IPS-18a (cell line): ENCODE results near the gene SMPD3.

Source experiments
- H3K27ac ChIP-seq: one replicate; pipeline ENCODE4 v1.5.1; 2013; ENCODE audit warnings: low read length
- H3K27me3 ChIP-seq: one replicate; pipeline ENCODE4 v1.6.1; 2013; ENCODE audit warnings: mild to moderate bottlenecking, low read length; ENCODE audit not compliant: control insufficient read depth, insufficient read depth
- H3K36me3 ChIP-seq: one replicate; pipeline ENCODE4 v1.6.1; 2013; ENCODE audit warnings: low read depth, low read length; ENCODE audit not compliant: control insufficient read depth
- H3K4me1 ChIP-seq: one replicate; pipeline ENCODE4 v1.6.1; 2013; ENCODE audit warnings: low read depth, low read length; ENCODE audit not compliant: control insufficient read depth
- H3K4me3 ChIP-seq: one replicate; pipeline ENCODE4 v1.5.1; 2013; ENCODE audit warnings: low read length
- H3K9ac ChIP-seq: one replicate; pipeline ENCODE4 v1.6.1; 2013; ENCODE audit warnings: mild to moderate bottlenecking, low read length, moderate library complexity
- H3K9me3 ChIP-seq: one replicate; pipeline ENCODE4 v1.6.1; 2013; ENCODE audit warnings: low read depth, low read length; ENCODE audit not compliant: control insufficient read depth

Gene SMPD3

GRCh38 chr16:68487203-68487514 lies 38.9 kb upstream of the SMPD3 start:
- no peak overlapping the region for H3K4me3 ChIP-seq
- H3K4me1 ChIP-seq: peaks cover 22% of the 10 kb centered on the region
- H3K27ac ChIP-seq: no peak overlapping the region
- no peaks in the 10 kb centered on the region for H3K27me3 ChIP-seq
- no peaks in the 10 kb centered on the region for H3K36me3 ChIP-seq
- H3K9me3 ChIP-seq: no peaks in the 10 kb centered on the region
- H3K9ac ChIP-seq: no peak overlapping the region

- H3K36me3 ChIP-seq: no peaks in the 10 kb centered on the region
- H3K4me3 ChIP-seq: no peak overlapping the region
- H3K27me3 ChIP-seq: no peaks in the 10 kb centered on the region
- H3K4me1 ChIP-seq: peaks cover 22% of the 10 kb centered on the region
- no peak overlapping the region for H3K27ac ChIP-seq
- no peak overlapping the region for H3K9ac ChIP-seq
- H3K9me3 ChIP-seq: no peaks in the 10 kb centered on the region
These were observed 38.3 kb upstream of the SMPD3 start for GRCh38 chr16:68486502-68487202.

GRCh38 chr16:68481636-68482035 lies 33.3 kb upstream of the SMPD3 start:
- Histone ChIP-seq H3K9me3 (no peaks in the 10 kb centered on the region), H3K27me3 (no peaks in the 10 kb centered on the region), H3K9ac (no peak overlapping the region), H3K27ac (no peak overlapping the region), H3K4me1 (peaks cover 7% of the 10 kb centered on the region), H3K36me3 (no peaks in the 10 kb centered on the region), H3K4me3 (no peak overlapping the region)

GRCh38 chr16:68480084-68480995 lies 32.0 kb upstream of the SMPD3 start:
- no peaks in the 10 kb centered on the region for H3K36me3 ChIP-seq
- H3K27me3 ChIP-seq: no peaks in the 10 kb centered on the region
- no peaks in the 10 kb centered on the region for H3K9me3 ChIP-seq
- H3K9ac ChIP-seq: no peak overlapping the region
- no peak overlapping the region for H3K27ac ChIP-seq
- no peak overlapping the region for H3K4me3 ChIP-seq
- H3K4me1 ChIP-seq: peaks cover 4% of the 10 kb centered on the region

DNA sequence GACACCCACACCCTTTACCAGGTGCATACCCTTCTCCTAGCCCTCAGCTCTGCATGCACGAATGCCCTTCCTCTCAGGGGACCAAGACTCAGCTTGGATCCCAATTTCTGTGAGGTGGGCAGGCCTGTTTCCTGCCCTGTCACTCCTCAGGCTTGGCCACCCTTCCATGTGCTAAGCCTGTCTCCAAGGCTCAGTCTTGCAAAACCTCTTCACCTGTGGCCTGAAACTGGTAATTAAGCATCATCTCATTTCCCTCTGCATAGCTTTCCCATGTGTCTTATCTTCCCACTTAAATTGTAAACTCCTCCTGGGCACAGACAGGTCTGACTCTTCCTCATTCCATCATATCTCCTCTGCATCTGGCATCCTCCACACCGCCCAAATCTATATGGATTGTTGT lies 31.0 kb upstream of the SMPD3 start:
- Histone ChIP-seq H3K27me3 (no peaks in the 10 kb centered on the region), H3K9me3 (no peaks in the 10 kb centered on the region), H3K4me3 (no peak overlapping the region), H3K9ac (no peak overlapping the region), H3K36me3 (no peaks in the 10 kb centered on the region), H3K4me1 (peaks cover 4% of the 10 kb centered on the region), H3K27ac (no peak overlapping the region)

DNA sequence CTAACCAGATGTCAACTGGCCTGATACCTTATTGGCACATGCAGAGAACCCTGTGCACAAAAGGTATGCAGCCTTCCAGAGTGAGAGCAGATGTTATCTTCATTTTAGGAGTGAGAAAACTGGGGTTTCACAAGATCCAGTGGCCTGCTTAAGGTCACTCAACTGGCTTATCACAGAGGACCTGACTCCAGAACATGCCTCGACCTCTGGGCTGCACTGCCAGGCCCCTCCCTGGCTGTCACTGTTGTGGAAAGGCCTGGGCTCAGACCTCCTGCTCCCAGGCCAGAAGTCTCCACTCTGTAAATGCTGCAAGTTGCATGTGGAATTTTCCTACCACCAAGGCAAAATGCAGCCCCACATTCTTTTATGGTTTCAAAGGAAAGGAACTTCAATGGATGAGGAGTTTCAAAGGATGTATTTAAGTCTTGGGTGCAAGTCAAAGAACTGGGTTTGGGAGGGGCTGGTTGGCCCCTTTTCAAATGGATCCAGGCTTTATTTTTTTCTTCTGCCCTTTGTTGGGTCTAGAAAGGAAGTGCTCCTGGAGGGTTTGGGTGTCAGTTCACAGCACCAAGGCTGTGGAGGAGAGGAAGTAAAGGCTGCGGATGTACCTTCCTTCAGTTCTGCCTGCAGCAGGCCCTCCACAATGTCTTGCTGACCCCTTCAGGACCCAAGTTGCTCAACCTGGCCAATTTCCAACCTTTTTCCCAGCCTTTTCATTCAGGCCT lies 30.4 kb upstream of the SMPD3 start:
- H3K4me1 ChIP-seq: peaks cover 4% of the 10 kb centered on the region
- no peak overlapping the region for H3K27ac ChIP-seq
- H3K9ac ChIP-seq: no peak overlapping the region
- H3K4me3 ChIP-seq: no peak overlapping the region
- no peaks in the 10 kb centered on the region for H3K9me3 ChIP-seq
- no peaks in the 10 kb centered on the region for H3K27me3 ChIP-seq
- H3K36me3 ChIP-seq: no peaks in the 10 kb centered on the region

DNA sequence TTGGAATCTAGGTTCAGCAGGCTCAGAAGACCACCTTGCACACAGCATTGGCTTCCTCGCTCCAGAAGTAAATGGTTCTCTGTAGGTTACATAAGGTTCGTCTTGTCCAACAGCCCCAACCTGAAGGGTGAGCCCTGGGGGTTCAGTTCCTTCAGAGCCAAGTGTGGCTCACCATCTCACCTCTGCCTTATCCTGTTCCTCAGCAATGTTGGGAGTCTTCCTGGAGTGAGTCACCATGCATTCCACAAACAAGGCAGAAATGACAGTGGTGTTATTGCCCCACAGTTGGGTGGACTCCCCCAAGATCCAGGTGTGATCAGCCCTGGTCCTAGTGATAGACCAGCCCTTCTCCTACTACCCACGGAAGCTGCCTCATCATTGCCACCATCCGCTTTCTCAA lies 26.8 kb upstream of the SMPD3 start:
- H3K36me3 ChIP-seq: no peaks in the 10 kb centered on the region
- H3K4me3 ChIP-seq: no peak overlapping the region
- H3K27me3 ChIP-seq: no peaks in the 10 kb centered on the region
- H3K9ac ChIP-seq: no peak overlapping the region
- H3K27ac ChIP-seq: no peak overlapping the region
- peaks cover 4% of the 10 kb centered on the region for H3K4me1 ChIP-seq
- no peaks in the 10 kb centered on the region for H3K9me3 ChIP-seq

- Histone ChIP-seq H3K27me3 (no peaks in the 10 kb centered on the region), H3K9ac (no peak overlapping the region), H3K4me1 (peaks cover 3% of the 10 kb centered on the region), H3K36me3 (no peaks in the 10 kb centered on the region), H3K27ac (no peak overlapping the region), H3K4me3 (no peak overlapping the region), H3K9me3 (no peaks in the 10 kb centered on the region)
These were observed 25.2 kb upstream of the SMPD3 start for GRCh38 chr16:68473358-68474070.

GRCh38 chr16:68472581-68472980 lies 24.3 kb upstream of the SMPD3 start:
- Histone ChIP-seq H3K4me3 (no peak overlapping the region), H3K36me3 (no peaks in the 10 kb centered on the region), H3K4me1 (no peaks in the 10 kb centered on the region), H3K9ac (no peak overlapping the region), H3K27me3 (no peaks in the 10 kb centered on the region), H3K9me3 (no peaks in the 10 kb centered on the region), H3K27ac (no peak overlapping the region)

- H3K27me3 ChIP-seq: no peaks in the 10 kb centered on the region
- no peak overlapping the region for H3K27ac ChIP-seq
- H3K9ac ChIP-seq: no peak overlapping the region
- no peak overlapping the region for H3K4me3 ChIP-seq
- H3K9me3 ChIP-seq: no peaks in the 10 kb centered on the region
- H3K36me3 ChIP-seq: no peaks in the 10 kb centered on the region
- no peaks in the 10 kb centered on the region for H3K4me1 ChIP-seq
These were observed 22.3 kb upstream of the SMPD3 start for GRCh38 chr16:68470461-68471150.
